Measurements from ENCODE around the gene C17orf58. TPM values are rescaled to one million over a fixed set of nuclear protein-coding genes. Genes with fewer than 3 reads are reported as not detected.

The C17orf58 gene
- total RNA-seq, 1 donor from 2014 or later = 8.5 TPM

DNA sequence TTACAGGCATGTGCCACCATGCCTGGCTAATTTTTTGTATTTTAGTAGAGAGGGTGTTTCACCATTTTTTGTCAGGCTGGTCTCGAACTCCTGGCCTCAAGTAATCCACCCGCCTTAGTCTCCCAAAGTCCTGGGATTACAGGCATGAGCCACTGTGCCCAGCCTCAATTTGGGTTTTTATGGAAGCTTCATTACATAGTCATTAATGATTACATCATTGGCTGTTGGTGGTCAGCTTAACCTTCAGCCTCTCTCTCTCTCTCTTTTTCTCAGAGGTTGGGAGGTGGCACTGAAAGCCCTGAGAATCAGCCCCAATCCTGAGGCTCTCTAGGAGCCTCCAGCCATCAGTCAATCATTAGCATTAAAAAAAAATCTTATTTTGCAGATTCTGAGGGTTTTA is 45.3 kb downstream of the C17orf58 start:
- no peaks in the 10 kb centered on the region for H3K79me2 ChIP-seq (ENCODE audit: insufficient read depth, low read length)
- no peak overlapping the region for H3K9ac ChIP-seq (ENCODE audit: low read length)
- no peaks in the 10 kb centered on the region for H3K9me3 Mint-ChIP-seq (ENCODE audit: unreplicated experiment)
- H2AFZ ChIP-seq (ENCODE audit: low read depth, low read length) = no peak overlapping the region
- H3K4me2 ChIP-seq (ENCODE audit: low read length) = no peak overlapping the region
- H3K27ac Mint-ChIP-seq (ENCODE audit: unreplicated experiment) = no peak overlapping the region
- H3K4me1 ChIP-seq (ENCODE audit: insufficient read depth, low read length) = no peaks in the 10 kb centered on the region
- TF ChIP-seq, protein P1, sequence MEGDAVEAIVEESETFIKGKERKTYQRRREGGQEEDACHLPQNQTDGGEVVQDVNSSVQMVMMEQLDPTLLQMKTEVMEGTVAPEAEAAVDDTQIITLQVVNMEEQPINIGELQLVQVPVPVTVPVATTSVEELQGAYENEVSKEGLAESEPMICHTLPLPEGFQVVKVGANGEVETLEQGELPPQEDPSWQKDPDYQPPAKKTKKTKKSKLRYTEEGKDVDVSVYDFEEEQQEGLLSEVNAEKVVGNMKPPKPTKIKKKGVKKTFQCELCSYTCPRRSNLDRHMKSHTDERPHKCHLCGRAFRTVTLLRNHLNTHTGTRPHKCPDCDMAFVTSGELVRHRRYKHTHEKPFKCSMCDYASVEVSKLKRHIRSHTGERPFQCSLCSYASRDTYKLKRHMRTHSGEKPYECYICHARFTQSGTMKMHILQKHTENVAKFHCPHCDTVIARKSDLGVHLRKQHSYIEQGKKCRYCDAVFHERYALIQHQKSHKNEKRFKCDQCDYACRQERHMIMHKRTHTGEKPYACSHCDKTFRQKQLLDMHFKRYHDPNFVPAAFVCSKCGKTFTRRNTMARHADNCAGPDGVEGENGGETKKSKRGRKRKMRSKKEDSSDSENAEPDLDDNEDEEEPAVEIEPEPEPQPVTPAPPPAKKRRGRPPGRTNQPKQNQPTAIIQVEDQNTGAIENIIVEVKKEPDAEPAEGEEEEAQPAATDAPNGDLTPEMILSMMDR (IDR thresholded peaks at IDR 0.05; ENCODE audit: insufficient read depth, low read depth, low read length) = no peak
- TF ChIP-seq EZH2 (IDR thresholded peaks at IDR 0.05; ENCODE audit: insufficient read depth, low read length) = no peak
- H4K20me1 ChIP-seq (ENCODE audit: insufficient read depth, low read length) = peaks cover 4% of the 10 kb centered on the region
- H3K4me1 Mint-ChIP-seq (ENCODE audit: low read depth, unreplicated experiment) = no peaks in the 10 kb centered on the region
- H3K27ac ChIP-seq (ENCODE audit: low read depth, low read length) = no peak overlapping the region
- peaks cover 35% of the 10 kb centered on the region for H3K36me3 ChIP-seq (ENCODE audit: insufficient read depth, low read length)
- H3K9me3 ChIP-seq (ENCODE audit: insufficient read depth, low read depth, low read length) = no peaks in the 10 kb centered on the region
- H3K27me3 Mint-ChIP-seq (ENCODE audit: low read depth, unreplicated experiment) = no peaks in the 10 kb centered on the region
- FAIRE-seq = no peak
- DNase-seq (ENCODE audit: low read depth) = no peak
- H3K4me3 Mint-ChIP-seq (ENCODE audit: unreplicated experiment) = no peak overlapping the region
- no peak overlapping the region for H3K4me3 ChIP-seq (ENCODE audit: insufficient read depth, low read depth, low read length)
- peaks cover 13% of the 10 kb centered on the region for H3K36me3 Mint-ChIP-seq (ENCODE audit: low read depth, unreplicated experiment)
- H3K27me3 ChIP-seq (ENCODE audit: insufficient read depth, low read length) = no peaks in the 10 kb centered on the region

DNA sequence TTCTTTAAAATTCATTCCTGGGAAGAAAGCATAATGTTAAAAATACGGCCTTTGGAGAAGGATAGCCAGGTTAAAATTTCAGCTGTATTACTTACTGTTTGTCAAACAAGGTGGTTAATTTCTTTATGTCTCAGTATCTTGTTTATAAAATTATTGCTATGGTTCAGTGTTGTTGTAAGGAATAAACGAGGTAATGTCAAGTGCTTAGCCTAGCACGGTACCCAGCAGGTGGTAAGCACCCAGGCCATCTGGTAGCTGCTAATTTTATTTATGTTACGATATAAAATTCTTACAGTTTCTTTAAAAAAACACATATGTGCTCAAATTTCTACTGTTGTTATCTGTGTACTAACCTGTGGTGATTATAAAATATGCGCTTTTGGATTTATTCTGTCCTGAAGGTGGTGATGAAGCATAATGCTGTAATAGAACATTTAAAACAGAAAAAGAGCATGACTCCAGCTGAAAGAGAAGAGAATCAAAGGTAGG is 48.9 kb downstream of the C17orf58 start:
- Mint-ChIP-seq H3K36me3 (ENCODE audit: low read depth, unreplicated experiment) (peaks cover 19% of the 10 kb centered on the region), H3K9me3 (ENCODE audit: unreplicated experiment) (no peaks in the 10 kb centered on the region), H3K27ac (ENCODE audit: unreplicated experiment) (no peak overlapping the region), H3K27me3 (ENCODE audit: low read depth, unreplicated experiment) (no peaks in the 10 kb centered on the region), H3K4me3 (ENCODE audit: unreplicated experiment) (no peak overlapping the region), H3K4me1 (ENCODE audit: low read depth, unreplicated experiment) (no peaks in the 10 kb centered on the region)
- no peak overlapping the region for H3K27ac ChIP-seq (ENCODE audit: low read depth, low read length)
- no peak overlapping the region for H2AFZ ChIP-seq (ENCODE audit: low read depth, low read length)
- H3K27me3 ChIP-seq (ENCODE audit: insufficient read depth, low read length) = no peaks in the 10 kb centered on the region
- H3K9me3 ChIP-seq (ENCODE audit: insufficient read depth, low read depth, low read length) = no peaks in the 10 kb centered on the region
- H3K4me1 ChIP-seq (ENCODE audit: insufficient read depth, low read length) = no peaks in the 10 kb centered on the region
- H3K4me3 ChIP-seq (ENCODE audit: insufficient read depth, low read depth, low read length) = no peak overlapping the region
- TF ChIP-seq, protein P1 (IDR thresholded peaks at IDR 0.05; ENCODE audit: insufficient read depth, low read depth, low read length) = no peak
- no peak for TF ChIP-seq EZH2 (IDR thresholded peaks at IDR 0.05; ENCODE audit: insufficient read depth, low read length)
- H4K20me1 ChIP-seq (ENCODE audit: insufficient read depth, low read length) = peaks cover 8% of the 10 kb centered on the region
- FAIRE-seq (no peak), DNase-seq (ENCODE audit: low read depth) (no peak)
- peaks cover 64% of the 10 kb centered on the region for H3K36me3 ChIP-seq (ENCODE audit: insufficient read depth, low read length)
- no peak overlapping the region for H3K9ac ChIP-seq (ENCODE audit: low read length)
- H3K79me2 ChIP-seq (ENCODE audit: insufficient read depth, low read length) = no peaks in the 10 kb centered on the region
- H3K4me2 ChIP-seq (ENCODE audit: low read length) = no peak overlapping the region

DNA sequence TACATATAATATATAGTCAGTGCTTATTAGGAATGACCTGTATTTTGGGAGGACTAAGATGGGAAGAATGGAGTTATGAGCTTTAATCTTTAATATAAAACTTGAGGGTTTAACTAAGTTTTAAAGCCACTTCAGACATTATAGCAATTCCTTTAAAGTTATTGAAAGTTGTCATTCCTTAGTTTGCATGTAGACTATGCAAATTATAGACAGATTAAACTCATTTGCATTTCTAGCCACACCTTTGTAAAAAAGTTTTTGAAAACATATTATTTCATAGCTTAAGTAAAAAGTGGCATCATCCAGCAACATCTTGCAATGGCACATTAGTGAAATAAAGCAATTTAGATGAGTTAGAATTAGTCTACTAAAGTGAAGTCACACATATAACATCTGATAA is 49.8 kb downstream of the C17orf58 start:
- no peaks in the 10 kb centered on the region for H3K4me1 Mint-ChIP-seq (ENCODE audit: low read depth, unreplicated experiment)
- no peaks in the 10 kb centered on the region for H3K9me3 Mint-ChIP-seq (ENCODE audit: unreplicated experiment)
- Histone ChIP-seq H2AFZ (ENCODE audit: low read depth, low read length) (no peak overlapping the region), H3K9ac (ENCODE audit: low read length) (no peak overlapping the region), H3K4me3 (ENCODE audit: insufficient read depth, low read depth, low read length) (no peak overlapping the region), H3K9me3 (ENCODE audit: insufficient read depth, low read depth, low read length) (no peaks in the 10 kb centered on the region), H3K27ac (ENCODE audit: low read depth, low read length) (no peak overlapping the region), H3K4me1 (ENCODE audit: insufficient read depth, low read length) (no peaks in the 10 kb centered on the region), H3K27me3 (ENCODE audit: insufficient read depth, low read length) (no peaks in the 10 kb centered on the region), H4K20me1 (ENCODE audit: insufficient read depth, low read length) (peaks cover 8% of the 10 kb centered on the region), H3K79me2 (ENCODE audit: insufficient read depth, low read length) (no peaks in the 10 kb centered on the region), H3K36me3 (ENCODE audit: insufficient read depth, low read length) (peaks cover 63% of the 10 kb centered on the region), H3K4me2 (ENCODE audit: low read length) (no peak overlapping the region)
- no peak overlapping the region for H3K27ac Mint-ChIP-seq (ENCODE audit: unreplicated experiment)
- peaks cover 21% of the 10 kb centered on the region for H3K36me3 Mint-ChIP-seq (ENCODE audit: low read depth, unreplicated experiment)
- DNase-seq (ENCODE audit: low read depth) (no peak), FAIRE-seq (no peak)
- no peak overlapping the region for H3K4me3 Mint-ChIP-seq (ENCODE audit: unreplicated experiment)
- no peaks in the 10 kb centered on the region for H3K27me3 Mint-ChIP-seq (ENCODE audit: low read depth, unreplicated experiment)
- no peak for TF ChIP-seq EZH2 (IDR thresholded peaks at IDR 0.05; ENCODE audit: insufficient read depth, low read length)
- TF ChIP-seq, protein P1 (IDR thresholded peaks at IDR 0.05; ENCODE audit: insufficient read depth, low read depth, low read length) = no peak
